HEK293 (cell line): ENCODE measurements around the gene ABR.

Source experiments
- GLI4 ChIP-seq: fragments of 450-650 bp; formaldehyde crosslinking; IDR thresholded peaks from 2 replicates; pipeline ENCODE4 v1.5.1; 2016; ENCODE audit warnings: missing biosample characterization, missing genetic modification characterization
- TF ChIP-seq, protein P1 (sequence below): fragments of 450-650 bp; formaldehyde crosslinking; IDR thresholded peaks from 2 replicates; pipeline ENCODE4 v1.5.1; 2016; ENCODE audit warnings: missing biosample characterization, missing genetic modification characterization
- TF ChIP-seq, protein P2 (sequence below): fragments of 450-650 bp; formaldehyde crosslinking; IDR thresholded peaks from 2 replicates; pipeline ENCODE4 v1.5.1; 2016; ENCODE audit warnings: missing biosample characterization, missing genetic modification characterization

DNA sequence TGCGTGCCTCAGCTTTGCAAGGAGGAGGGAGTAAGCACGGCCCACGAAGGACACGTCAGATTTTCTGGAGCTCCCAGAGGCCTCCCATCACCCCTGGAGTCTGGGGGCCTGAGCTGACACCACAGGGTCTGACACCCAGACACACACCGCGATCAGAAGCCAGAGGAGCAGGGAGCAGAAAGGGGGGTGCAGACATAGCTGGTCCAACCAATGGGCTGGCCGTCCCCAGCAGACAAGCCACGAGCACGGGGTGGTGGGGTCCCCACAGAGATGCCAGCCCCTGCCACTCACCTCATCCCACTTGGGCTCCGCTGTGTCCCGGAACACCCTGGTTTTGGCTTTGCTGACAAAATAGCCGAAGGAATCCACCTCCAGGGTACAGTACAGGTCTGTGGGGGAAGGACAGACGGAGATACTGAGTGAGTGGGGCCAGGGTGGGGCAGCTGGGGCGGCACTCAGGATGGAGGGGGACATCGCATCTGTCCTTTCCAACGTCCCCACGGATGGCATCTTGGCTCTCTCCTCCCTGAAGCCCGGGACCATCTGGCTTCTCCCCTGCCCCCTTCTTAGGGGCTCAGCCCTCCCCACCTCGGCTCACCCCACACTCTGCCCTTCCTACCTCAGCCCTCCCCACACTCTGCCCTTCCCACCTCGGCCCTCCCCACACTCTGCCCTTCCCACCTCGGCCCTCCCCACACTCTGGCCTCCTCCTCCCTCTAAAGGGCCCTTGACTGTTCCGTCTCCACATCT is 129.4 kb downstream of the ABR start:
- TF ChIP-seq, protein P1, sequence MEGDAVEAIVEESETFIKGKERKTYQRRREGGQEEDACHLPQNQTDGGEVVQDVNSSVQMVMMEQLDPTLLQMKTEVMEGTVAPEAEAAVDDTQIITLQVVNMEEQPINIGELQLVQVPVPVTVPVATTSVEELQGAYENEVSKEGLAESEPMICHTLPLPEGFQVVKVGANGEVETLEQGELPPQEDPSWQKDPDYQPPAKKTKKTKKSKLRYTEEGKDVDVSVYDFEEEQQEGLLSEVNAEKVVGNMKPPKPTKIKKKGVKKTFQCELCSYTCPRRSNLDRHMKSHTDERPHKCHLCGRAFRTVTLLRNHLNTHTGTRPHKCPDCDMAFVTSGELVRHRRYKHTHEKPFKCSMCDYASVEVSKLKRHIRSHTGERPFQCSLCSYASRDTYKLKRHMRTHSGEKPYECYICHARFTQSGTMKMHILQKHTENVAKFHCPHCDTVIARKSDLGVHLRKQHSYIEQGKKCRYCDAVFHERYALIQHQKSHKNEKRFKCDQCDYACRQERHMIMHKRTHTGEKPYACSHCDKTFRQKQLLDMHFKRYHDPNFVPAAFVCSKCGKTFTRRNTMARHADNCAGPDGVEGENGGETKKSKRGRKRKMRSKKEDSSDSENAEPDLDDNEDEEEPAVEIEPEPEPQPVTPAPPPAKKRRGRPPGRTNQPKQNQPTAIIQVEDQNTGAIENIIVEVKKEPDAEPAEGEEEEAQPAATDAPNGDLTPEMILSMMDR (tag by site-specific recombination) = no peak
- TF ChIP-seq, protein P2, sequence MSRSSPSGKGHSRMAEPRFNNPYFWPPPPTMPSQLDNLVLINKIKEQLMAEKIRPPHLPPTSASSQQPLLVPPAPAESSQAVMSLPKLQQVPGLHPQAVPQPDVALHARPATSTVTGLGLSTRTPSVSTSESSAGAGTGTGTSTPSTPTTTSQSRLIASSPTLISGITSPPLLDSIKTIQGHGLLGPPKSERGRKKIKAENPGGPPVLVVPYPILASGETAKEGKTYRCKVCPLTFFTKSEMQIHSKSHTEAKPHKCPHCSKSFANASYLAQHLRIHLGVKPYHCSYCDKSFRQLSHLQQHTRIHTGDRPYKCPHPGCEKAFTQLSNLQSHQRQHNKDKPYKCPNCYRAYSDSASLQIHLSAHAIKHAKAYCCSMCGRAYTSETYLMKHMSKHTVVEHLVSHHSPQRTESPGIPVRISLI = no peak
- TF ChIP-seq GLI4 = no peak
